H9 (cell line): ENCODE results near the gene ECD. TPM values are rescaled to one million over a fixed set of nuclear protein-coding genes. Genes with fewer than 3 reads are reported as not detected.

ENCODE experiments used
- DNase-seq: peaks from one replicate; pipeline ENCODE4 v3.0.0-alpha.2; 2017
- H2AFZ ChIP-seq: one replicate; pipeline ENCODE4 v1.6.1; 2013; ENCODE audit warnings: mild to moderate bottlenecking, low read length, control low read depth, moderate library complexity
- H2AK5ac ChIP-seq: 2 replicates; pipeline ENCODE4 v1.6.1; 2013; ENCODE audit warnings: low read length, control low read depth, mixed read lengths; ENCODE audit not compliant: insufficient read length
- H2BK120ac ChIP-seq: one replicate; pipeline ENCODE4 v1.6.1; 2013; ENCODE audit warnings: low read depth, mild to moderate bottlenecking, low read length, control low read depth, inconsistent platforms; ENCODE audit not compliant: poor library complexity, severe bottlenecking
- H2BK12ac ChIP-seq: 2 replicates; pipeline ENCODE4 v1.6.1; 2013; ENCODE audit warnings: low read length, control low read depth, mixed read lengths, low read depth; ENCODE audit not compliant: insufficient read length
- H2BK15ac ChIP-seq: 2 replicates; pipeline ENCODE4 v1.6.1; 2013; ENCODE audit warnings: low read depth, low read length, control low read depth
- H2BK20ac ChIP-seq: one replicate; pipeline ENCODE4 v1.6.1; 2013; ENCODE audit warnings: low read depth, mild to moderate bottlenecking, low read length, control low read depth, inconsistent platforms; ENCODE audit not compliant: poor library complexity, severe bottlenecking
- H2BK5ac ChIP-seq: 2 replicates; pipeline ENCODE4 v1.6.1; 2013; ENCODE audit warnings: low read length, control low read depth, mixed read lengths; ENCODE audit not compliant: insufficient read length
- H3K14ac ChIP-seq: 2 replicates; pipeline ENCODE4 v1.6.1; 2013; ENCODE audit warnings: low read length, control low read depth; ENCODE audit not compliant: insufficient read depth
- H3K18ac ChIP-seq: 2 replicates; pipeline ENCODE4 v1.6.1; 2013; ENCODE audit warnings: low read depth, mild to moderate bottlenecking, mixed read lengths, low read length, control low read depth; ENCODE audit not compliant: insufficient read length
- H3K23ac ChIP-seq: 2 replicates; pipeline ENCODE4 v1.6.1; 2013; ENCODE audit warnings: low read length, control low read depth, mixed read lengths, low read depth; ENCODE audit not compliant: insufficient read length
- H3K23me2 ChIP-seq: 2 replicates; pipeline ENCODE4 v1.6.1; 2013; ENCODE audit warnings: low read depth, mild to moderate bottlenecking, mixed read lengths, low read length, control low read depth; ENCODE audit not compliant: insufficient read length, poor library complexity, severe bottlenecking
- H3K27ac ChIP-seq: 2 replicates; pipeline ENCODE4 v1.5.1; 2013; ENCODE audit warnings: low read length, control low read depth, mixed read lengths, low read depth; ENCODE audit not compliant: insufficient read length
- H3K27me3 ChIP-seq: 2 replicates; pipeline ENCODE4 v1.6.1; 2013; ENCODE audit warnings: low read length, control low read depth, inconsistent platforms; ENCODE audit not compliant: insufficient read depth
- H3K4ac ChIP-seq: 2 replicates; pipeline ENCODE4 v1.6.1; 2013; ENCODE audit warnings: low read depth, mild to moderate bottlenecking, control low read depth, inconsistent platforms, low read length, moderate library complexity
- H3K4me1 ChIP-seq: 2 replicates; pipeline ENCODE4 v1.6.1; 2013; ENCODE audit warnings: low read length, control low read depth, inconsistent platforms; ENCODE audit not compliant: insufficient read depth
- H3K4me2 ChIP-seq: 2 replicates; pipeline ENCODE4 v1.6.1; 2013; ENCODE audit warnings: low read length, control low read depth, mixed read lengths; ENCODE audit not compliant: insufficient read length, insufficient read depth
- H3K56ac ChIP-seq: 2 replicates; pipeline ENCODE4 v1.6.1; 2013; ENCODE audit warnings: low read depth, mild to moderate bottlenecking, mixed read lengths, low read length, control low read depth; ENCODE audit not compliant: insufficient read length
- H3K79me1 ChIP-seq: 2 replicates; pipeline ENCODE4 v1.6.1; 2013; ENCODE audit warnings: low read depth, mild to moderate bottlenecking, moderate library complexity, low read length, control low read depth, inconsistent platforms; ENCODE audit not compliant: insufficient read depth, poor library complexity, severe bottlenecking
- H3K79me2 ChIP-seq: 2 replicates; pipeline ENCODE4 v1.6.1; 2013; ENCODE audit warnings: low read length, control low read depth, inconsistent platforms; ENCODE audit not compliant: insufficient read depth
- H3K9ac ChIP-seq: 2 replicates; pipeline ENCODE4 v1.6.1; 2013; ENCODE audit warnings: low read length, control low read depth, mixed read lengths; ENCODE audit not compliant: insufficient read length; ENCODE audit errors: extremely low read depth
- H3K9me3 ChIP-seq: one replicate; pipeline ENCODE4 v1.6.1; 2013; ENCODE audit warnings: low read depth, low read length, inconsistent platforms; ENCODE audit not compliant: control insufficient read depth
- H3T11ph ChIP-seq: one replicate; pipeline ENCODE4 v1.6.1; 2013; ENCODE audit warnings: mild to moderate bottlenecking, low read length, control low read depth, inconsistent platforms
- H4K20me1 ChIP-seq: one replicate; pipeline ENCODE4 v1.6.1; 2013; ENCODE audit not compliant: control insufficient read depth, insufficient read length, insufficient read depth
- H4K5ac ChIP-seq: 2 replicates; pipeline ENCODE4 v1.6.1; 2013; ENCODE audit warnings: low read depth, mild to moderate bottlenecking, mixed read lengths, low read length, control low read depth; ENCODE audit not compliant: insufficient read length
- H4K8ac ChIP-seq: replicated peaks from 2 replicates; pipeline ENCODE4 v1.6.1; 2013; ENCODE audit warnings: low read length, control low read depth, mixed read lengths, low read depth; ENCODE audit not compliant: insufficient read length
- H4K91ac ChIP-seq: 2 replicates; pipeline ENCODE4 v1.6.1; 2013; ENCODE audit warnings: low read depth, mild to moderate bottlenecking, moderate library complexity, mixed read lengths, low read length, control low read depth; ENCODE audit not compliant: insufficient read length
- H3K27ac Mint-ChIP-seq, 3 experiments: 2 replicates in 2 of 3; 3 replicates in 1 of 3; pipeline ENCODE4 v1.8.0; 2020 to 2021; ENCODE audit warnings: mixed read lengths in 3 of 3, mild to moderate bottlenecking in 1 of 3, moderate library complexity in 1 of 3
- H3K27me3 Mint-ChIP-seq: 2 replicates; pipeline ENCODE4 v1.8.0; 2021; ENCODE audit warnings: low read depth, mild to moderate bottlenecking, moderate library complexity, mixed read lengths
- H3K36me3 Mint-ChIP-seq, 3 experiments: 2 replicates in 2 of 3; 3 replicates in 1 of 3; pipeline ENCODE4 v1.8.0; 2020 to 2021; ENCODE audit warnings: low read depth in 3 of 3, mixed read lengths in 3 of 3; ENCODE audit not compliant: insufficient read depth in 1 of 3
- H3K4me1 Mint-ChIP-seq, 2 experiments: 2 replicates each; pipeline ENCODE4 v1.8.0; 2020; ENCODE audit warnings: mixed read lengths in 2 of 2
- H3K4me3 Mint-ChIP-seq, 2 experiments: 2 replicates in 1 of 2; 3 replicates in 1 of 2; pipeline ENCODE4 v1.8.0; 2020 to 2021; ENCODE audit warnings: mild to moderate bottlenecking in 2 of 2, mixed read lengths in 2 of 2, moderate library complexity in 1 of 2
- H3K9me3 Mint-ChIP-seq, 2 experiments: 2 replicates in 1 of 2; 3 replicates in 1 of 2; pipeline ENCODE4 v1.8.0; 2020; ENCODE audit warnings: mild to moderate bottlenecking in 2 of 2, mixed read lengths in 2 of 2, moderate library complexity in 1 of 2
- CTCF ChIP-seq: fragments of 200-600 bp; sonication (generic); conservative IDR thresholded peaks from 3 replicates; pipeline ENCODE4 v1.8.0; 2021; ENCODE audit warnings: antibody characterized with exemption, mild to moderate bottlenecking
- WGBS: extraction: QIAGEN DNeasy Blood & Tissue Kit; methylation state at CpG from one replicate; pipeline ENCODE4 v1.1.7; 2013; ENCODE audit warnings: missing lambda C conversion rate, low lambda C conversion rate, mixed read lengths; ENCODE audit not compliant: insufficient read length; ENCODE audit errors: extremely low coverage; 5-methylcytosine and 5-hydroxymethylcytosine counted together
- total RNA-seq: library from RNA; stranded (reverse); gene quantifications from 2 replicates; pipeline ENCODE4 v1.2.1, GENCODE V29; 2021

Gene ECD
- total RNA-seq, 1 experiment from 2014 or later: 41.6 TPM

DNA sequence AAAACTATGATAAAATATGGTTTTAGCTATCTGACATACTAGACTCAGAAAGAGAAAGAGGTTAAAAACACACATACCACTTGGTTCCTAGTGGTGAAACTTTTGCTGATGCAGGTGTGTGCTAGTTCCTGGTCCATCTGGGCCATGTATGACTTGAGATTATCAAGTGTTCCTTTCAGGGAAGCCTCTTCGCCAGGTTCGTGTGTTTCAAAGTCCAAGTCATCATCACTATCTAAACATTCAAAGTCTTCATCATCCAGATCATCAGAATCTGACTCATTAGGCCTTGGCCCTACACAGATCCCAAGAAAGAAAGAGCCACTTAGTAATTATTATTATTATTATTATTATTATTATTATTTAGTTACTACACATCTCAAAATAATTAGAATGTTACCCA lies 31.2 kb downstream of the ECD start:
- Histone ChIP-seq H2AK5ac (no peak overlapping the region), H3K4me2 (no peak overlapping the region), H3K4ac (no peak overlapping the region), H2BK12ac (no peak overlapping the region), H4K8ac (no peak overlapping the region), H3K14ac (no peak overlapping the region), H2BK5ac (no peak overlapping the region), H3T11ph (no peak overlapping the region), H2BK15ac (no peak overlapping the region), H3K79me2 (no peaks in the 10 kb centered on the region), H2AFZ (no peak overlapping the region), H4K5ac (no peak overlapping the region), H2BK20ac (no peak overlapping the region), H4K91ac (no peak overlapping the region), H3K18ac (no peak overlapping the region), H2BK120ac (no peak overlapping the region), H3K79me1 (no peaks in the 10 kb centered on the region), H3K4me1 (no peaks in the 10 kb centered on the region), H3K23me2 (no peaks in the 10 kb centered on the region), H3K56ac (no peak overlapping the region), H3K27ac (no peak overlapping the region), H3K9me3 (no peaks in the 10 kb centered on the region), H3K27me3 (no peaks in the 10 kb centered on the region), H4K20me1 (no peaks in the 10 kb centered on the region), H3K9ac (no peak overlapping the region), H3K23ac (no peak overlapping the region)
- no peak overlapping the region for H3K4me3 Mint-ChIP-seq
- no peaks in the 10 kb centered on the region for H3K4me1 Mint-ChIP-seq
- H3K27ac Mint-ChIP-seq: no peak overlapping the region
- no peaks in the 10 kb centered on the region for H3K9me3 Mint-ChIP-seq
- DNase-seq: no peak
- no CpG with 5 or more reads among the region's 2 CpGs for WGBS
- peaks cover 25 to 68% (median 64%) of the 10 kb centered on the region in 3 experiments; a peak in 6 of 7 replicates for H3K36me3 Mint-ChIP-seq
- H3K27me3 Mint-ChIP-seq: no peaks in the 10 kb centered on the region
- TF ChIP-seq CTCF: no peak
